ENCODE measurements around the gene ZKSCAN5. TPM values are rescaled to one million over a fixed set of nuclear protein-coding genes. Genes with fewer than 3 reads are reported as not detected.

The ZKSCAN5 gene
- 10.4 and 11.8 TPM in 2 replicates for total RNA-seq

DNA sequence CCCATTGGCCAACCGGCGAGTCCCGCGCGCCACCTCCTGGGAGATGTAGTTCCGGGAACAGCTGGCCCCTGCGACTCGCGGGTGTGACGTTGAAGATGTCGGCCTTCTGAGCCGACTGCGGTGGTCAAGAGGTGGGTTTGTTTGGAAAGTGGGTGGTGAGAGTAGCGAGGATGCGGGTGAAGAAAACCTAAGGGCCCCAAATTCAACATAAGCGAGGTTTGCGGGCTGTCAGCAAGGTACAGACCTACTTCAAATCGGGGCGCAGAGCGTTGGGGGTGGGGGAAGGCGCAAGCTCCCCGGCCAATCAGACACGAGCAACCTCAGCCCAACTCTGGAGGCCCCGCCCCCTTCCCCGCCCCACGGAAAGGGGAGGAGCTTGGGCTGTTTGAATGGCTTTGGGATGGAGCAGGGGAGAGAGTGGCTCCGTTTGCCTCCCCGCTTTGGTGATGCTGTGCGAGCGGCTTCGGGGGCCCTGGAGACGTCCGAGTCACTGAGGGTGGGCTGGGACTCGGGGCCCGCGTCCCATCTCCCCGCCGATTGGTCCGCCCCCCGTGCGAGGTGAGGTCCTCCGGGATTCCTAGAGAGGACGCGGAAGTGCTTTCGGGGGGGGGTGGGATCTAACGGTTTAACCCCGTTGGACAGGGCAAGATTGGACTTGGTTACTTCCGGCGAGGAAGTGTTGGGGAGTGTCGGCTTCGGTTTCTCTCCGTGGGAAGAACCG, at the start of gene ZKSCAN5:
Gene ZKSCAN5 (plus strand): TSS at position 60 of the 721 bp plus-strand sequence. CDS start 1,383 bp downstream, outside the sequence.

DNA sequence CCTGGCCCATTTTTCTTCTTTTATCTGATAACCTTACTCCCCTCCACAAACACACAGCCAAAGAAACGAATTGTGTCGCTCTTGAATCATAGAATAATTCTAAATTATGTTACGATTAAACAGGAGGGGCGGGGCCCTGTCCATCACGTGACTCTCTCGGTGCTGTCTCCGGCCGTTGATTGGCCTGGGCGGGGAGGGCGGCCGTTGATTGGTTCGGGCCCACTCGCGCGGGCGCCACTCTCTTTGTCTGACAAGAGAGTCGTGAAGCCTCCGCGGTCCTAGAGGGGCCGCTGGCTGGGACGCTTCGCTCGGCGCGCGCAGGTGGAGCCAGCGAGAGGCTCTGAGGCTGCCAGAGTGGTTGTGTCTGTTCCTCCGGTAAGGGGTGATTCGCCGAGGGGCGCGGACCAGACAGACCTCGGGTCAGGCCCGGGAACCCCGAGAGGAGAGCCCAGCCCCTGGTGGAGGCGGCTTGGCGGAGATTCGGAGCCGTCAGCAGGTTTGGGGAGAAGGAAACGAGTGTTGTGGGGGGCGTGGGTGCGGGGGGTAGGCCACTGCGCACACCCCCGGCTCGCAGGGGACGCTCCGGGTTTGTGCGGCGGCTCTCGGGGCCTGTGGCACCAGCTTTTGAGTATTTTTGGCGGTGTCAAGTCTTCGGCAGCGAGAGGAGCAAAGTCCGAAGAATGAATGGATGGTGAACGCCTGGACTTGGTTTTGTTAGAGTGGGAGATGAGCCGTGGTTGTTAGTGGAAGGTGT, 31.7 kb upstream of the ZKSCAN5 start, which contains the start of gene ZNF789:
Gene ZNF789 (plus strand): TSS at position 330 of the 754 bp plus-strand sequence. CDS start 3,567 bp downstream, outside the sequence.

DNA sequence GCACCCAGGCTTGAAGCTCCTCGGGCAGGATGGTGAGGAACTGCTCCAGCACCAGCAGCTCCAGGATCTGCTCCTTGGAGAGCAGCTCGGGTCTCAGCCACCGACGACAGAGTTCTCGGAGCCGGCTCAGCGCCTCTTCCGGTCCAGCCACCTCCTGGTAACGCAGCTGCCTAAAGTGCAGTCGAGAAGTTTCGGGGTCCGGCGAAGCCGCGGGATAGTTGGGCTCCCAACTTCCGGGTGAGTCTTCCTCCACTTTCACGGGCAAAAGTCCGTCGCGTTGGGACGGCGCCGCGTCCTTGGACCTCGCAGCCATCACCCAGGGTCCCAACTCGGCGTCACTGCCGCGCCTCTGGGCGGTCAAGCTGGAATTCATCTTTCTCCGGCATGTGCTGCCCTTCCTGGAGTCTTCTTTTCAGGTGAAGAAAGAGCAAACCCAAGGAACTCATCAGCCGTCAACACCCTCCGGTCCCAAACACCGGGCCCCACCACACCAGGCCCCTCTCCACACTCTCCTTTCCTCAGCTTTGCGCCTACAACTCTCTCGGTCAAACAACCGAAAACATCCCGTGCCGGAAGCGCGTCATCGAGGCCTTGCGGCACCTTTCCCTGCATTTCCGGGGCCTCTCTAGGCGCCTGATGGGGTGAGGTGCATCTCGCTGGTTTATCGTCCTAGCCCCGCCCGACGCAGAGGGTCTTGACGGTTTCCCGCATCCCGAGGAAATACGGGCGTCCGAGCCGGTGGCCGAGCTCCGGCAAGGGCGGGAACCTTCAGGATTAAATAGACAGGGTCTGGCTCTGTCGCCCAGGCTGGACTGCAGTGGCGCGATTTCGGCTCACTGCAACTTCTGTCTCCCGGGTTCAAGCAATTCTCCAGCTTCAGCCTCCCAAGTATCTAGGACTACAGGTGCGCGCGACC, 4.5 kb upstream of the ZKSCAN5 start, which contains the start of gene ZNF394:
Gene ZNF394 (minus strand): TSS at position 561 of the 916 bp plus-strand sequence. CDS start 188 bp downstream, at position 373.

DNA sequence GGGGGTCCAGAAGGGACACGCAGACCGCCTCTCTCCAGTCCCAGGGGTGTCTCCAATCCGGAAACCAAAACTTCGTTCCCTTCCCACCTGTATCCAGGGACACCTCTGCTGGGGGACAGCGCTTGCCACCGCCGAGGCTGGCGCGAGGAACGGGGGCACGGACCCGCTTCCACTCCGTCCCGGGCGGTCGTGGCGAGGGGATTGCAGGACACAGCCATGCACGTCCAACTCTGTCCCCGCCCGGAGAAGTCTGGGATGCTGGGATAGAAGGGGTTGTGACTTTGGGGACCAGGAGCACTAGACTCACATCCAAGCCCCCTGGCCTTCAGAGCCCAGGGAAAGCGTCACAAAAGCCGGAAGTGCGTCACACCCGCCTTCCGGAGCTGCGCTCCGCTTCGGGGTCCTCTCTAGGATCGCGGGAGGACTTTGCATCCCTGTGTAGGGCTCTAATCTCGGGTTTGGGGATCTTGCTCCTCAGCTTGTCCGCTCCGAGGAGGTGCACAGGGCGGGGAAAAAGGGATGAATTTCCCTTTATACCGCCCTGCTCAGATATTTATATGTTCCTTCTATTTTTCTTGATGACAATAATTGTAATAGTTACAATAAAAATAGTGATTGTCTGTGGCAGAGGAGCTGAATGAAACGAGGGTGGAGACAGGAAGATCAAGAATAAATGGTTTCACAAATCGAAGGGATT, 47.5 kb downstream of the ZKSCAN5 start, which contains the start of gene FAM200A:
Gene FAM200A (minus strand): TSS at position 348 of the 697 bp plus-strand sequence. CDS start 3,707 bp downstream, outside the sequence.

DNA sequence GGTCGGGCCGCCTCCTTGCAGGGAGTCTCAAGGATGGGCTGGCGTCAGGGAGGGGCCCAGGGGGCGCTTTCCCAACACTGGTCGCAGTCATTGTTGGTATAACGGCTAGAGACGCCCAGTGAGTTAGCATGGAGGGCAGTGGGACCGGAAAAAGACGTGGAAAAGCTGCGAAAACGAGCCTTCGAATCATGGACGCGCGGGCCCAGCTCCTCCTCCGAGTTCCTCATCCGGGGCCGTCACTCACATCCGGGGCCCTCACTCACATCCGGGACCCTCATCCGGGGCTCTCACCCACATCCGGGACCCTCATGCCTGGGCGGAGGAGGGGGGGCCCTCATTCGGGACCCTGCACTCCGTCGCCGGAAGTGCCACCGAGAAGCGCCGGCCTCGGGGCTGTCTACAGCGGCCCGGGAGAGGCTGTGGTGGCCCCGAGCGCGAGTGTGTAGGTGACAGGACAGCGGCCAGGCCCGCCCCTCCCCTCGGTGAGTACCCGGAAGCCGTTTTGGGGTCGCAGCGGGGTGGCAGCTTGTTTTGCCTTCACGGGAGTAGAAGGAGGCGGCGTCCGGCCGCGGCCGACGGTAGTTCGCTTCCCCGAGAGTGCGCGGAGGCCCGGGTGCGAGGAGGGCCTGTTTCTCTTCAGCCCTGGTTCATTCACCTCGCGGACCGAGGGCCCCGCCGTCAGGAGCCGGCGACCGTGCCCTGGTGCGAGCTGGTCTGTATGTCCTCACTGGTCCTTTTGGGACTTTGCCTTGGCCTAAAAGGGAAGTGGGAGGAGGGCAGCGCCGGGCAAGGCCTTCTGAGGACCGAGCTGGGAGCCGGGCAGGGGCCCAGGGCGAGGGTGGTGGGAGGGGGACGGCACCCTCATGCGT, 54.1 kb downstream of the ZKSCAN5 start, which contains the start of gene ZNF655:
Gene ZNF655 (plus strand): TSS at position 337 of the 869 bp plus-strand sequence. CDS start 1,918 bp downstream, outside the sequence.

Other genes with a start within 250 kb of the ZKSCAN5 start
- gene MYH16, start 231.8 kb upstream of the ZKSCAN5 start, total RNA-seq = 0.38 and 0.72 TPM in 2 replicates
- gene ARPC1A, start 178.8 kb upstream of the ZKSCAN5 start, total RNA-seq = 224 and 226 TPM in 2 replicates
- 600 and 643 TPM in 2 replicates for gene ARPC1B, start 129.9 kb upstream of the ZKSCAN5 start, total RNA-seq
- 29.6 and 32.8 TPM in 2 replicates for gene PDAP1, start 96.1 kb upstream of the ZKSCAN5 start, total RNA-seq
- gene BUD31, start 95.7 kb upstream of the ZKSCAN5 start, total RNA-seq = 120 TPM in 2 replicates
- 4.0 and 5.9 TPM in 2 replicates for gene PTCD1, start 65.9 kb upstream of the ZKSCAN5 start, total RNA-seq
- gene CPSF4, start 65.7 kb upstream of the ZKSCAN5 start, total RNA-seq = 23.8 and 26.0 TPM in 2 replicates
- 281 and 445 TPM in 2 replicates for gene ATP5MF, start 38.5 kb upstream of the ZKSCAN5 start, total RNA-seq
- gene ZNF789, start 31.8 kb upstream of the ZKSCAN5 start, total RNA-seq = 5.7 and 7.0 TPM in 2 replicates
- 24.7 and 28.4 TPM in 2 replicates for gene ZNF394, start 4.4 kb upstream of the ZKSCAN5 start, total RNA-seq
- 4.9 and 5.9 TPM in 2 replicates for gene FAM200A, start 47.5 kb downstream of the ZKSCAN5 start, total RNA-seq
- 9.3 and 26.9 TPM in 2 replicates for gene ZNF655, start 54.0 kb downstream of the ZKSCAN5 start, total RNA-seq
- gene TMEM225B, start 93.6 kb downstream of the ZKSCAN5 start, total RNA-seq = 0.19 TPM in 1 of 2 replicates, not detected in the other
- 10.2 and 15.1 TPM in 2 replicates for gene ZSCAN25, start 112.3 kb downstream of the ZKSCAN5 start, total RNA-seq
- gene CYP3A5, start 175.3 kb downstream of the ZKSCAN5 start, total RNA-seq = not detected in 2 replicates
- not detected in 2 replicates for gene CYP3A7, start 230.5 kb downstream of the ZKSCAN5 start, total RNA-seq